ENCODE measurements around the gene NEK7. TPM values are rescaled to one million over a fixed set of nuclear protein-coding genes. Genes with fewer than 3 reads are reported as not detected.

The NEK7 gene
- total and polyA plus RNA-seq, 2 of the 8 experiments (the other 6 are each of a cell fraction or from before 2014, with no cell fraction given): 5.1 to 10.0 TPM

DNA sequence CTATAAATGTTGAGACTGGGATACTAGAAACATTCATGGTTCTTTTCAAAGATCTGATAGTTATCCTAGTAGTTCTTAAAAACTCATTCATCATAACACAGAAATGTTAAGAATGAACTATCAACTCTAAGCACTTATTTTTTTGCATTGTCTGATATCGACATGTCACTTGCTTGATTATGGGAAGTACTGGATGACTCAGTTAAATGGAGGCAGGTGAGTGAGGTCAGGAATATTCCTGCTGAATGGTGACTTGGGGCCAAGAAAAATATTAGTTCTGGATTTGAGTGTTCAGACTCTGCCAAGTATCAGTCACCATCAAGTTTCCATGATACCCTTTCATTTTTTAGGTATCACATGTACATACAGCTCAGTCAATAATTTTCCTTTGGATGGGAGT lies 63.6 kb downstream of the NEK7 start:
- Histone ChIP-seq H3K56ac (replicated peaks; ENCODE audit: insufficient read length, low read depth, low read length) (no peak overlapping the region), H4K8ac (ENCODE audit: extremely low read depth, insufficient read depth, low read length) (no peak overlapping the region), H3K79me1 (ENCODE audit: low read depth, low read length) (no peaks in the 10 kb centered on the region), H2BK120ac (replicated peaks; ENCODE audit: low read depth, low read length) (no peak overlapping the region), H3K18ac (ENCODE audit: extremely low read depth, low read length) (no peak overlapping the region), H3K14ac (ENCODE audit: insufficient read length) (no peak overlapping the region), H3K9me3 (ENCODE audit: insufficient read depth in 2 of 2, low read depth in 1 of 2, low read length in 1 of 2) (no peaks in the 10 kb centered on the region), H3K9ac (replicated peaks in 1 of 4; ENCODE audit: extremely low read depth in 1 of 4, low read depth in 3 of 4, low read length in 3 of 4) (no peak overlapping the region), H2BK12ac (ENCODE audit: low read depth, low read length) (no peak overlapping the region), H2AK5ac (ENCODE audit: low read depth, low read length) (no peak overlapping the region), H3K23ac (ENCODE audit: insufficient read length) (no peak overlapping the region), H3K27me3 (replicated peaks in 1 of 4; ENCODE audit: control insufficient read depth in 3 of 4, extremely low read depth in 1 of 4, insufficient read depth in 3 of 4, low read length in 3 of 4) (no peaks in the 10 kb centered on the region), H3K4me2 (ENCODE audit: insufficient read depth in 1 of 2, low read depth in 2 of 2, low read length in 2 of 2) (no peak overlapping the region), H2BK5ac (ENCODE audit: low read depth, low read length) (no peak overlapping the region), H3K27ac (ENCODE audit: low read depth, low read length) (no peak overlapping the region), H4K5ac (ENCODE audit: insufficient read length, low read depth, low read length) (no peak overlapping the region), H2AFZ (ENCODE audit: low read length) (no peak overlapping the region), H3K23me2 (ENCODE audit: low read depth, low read length) (no peaks in the 10 kb centered on the region), H3K36me3 (ENCODE audit: control insufficient read depth in 2 of 4, insufficient read depth in 4 of 4, low read length in 3 of 4) (no peaks in the 10 kb centered on the region), H3K4me1 (replicated peaks in 1 of 4; ENCODE audit: control insufficient read depth in 3 of 4, insufficient read depth in 4 of 4, low read length in 3 of 4) (no peaks in the 10 kb centered on the region), H2BK15ac (ENCODE audit: low read length) (no peak overlapping the region), H4K20me1 (replicated peaks in 1 of 2; ENCODE audit: control insufficient read depth in 1 of 2, insufficient read depth in 2 of 2, low read length in 2 of 2) (no peaks in the 10 kb centered on the region), H3K79me2 (ENCODE audit: control insufficient read depth in 1 of 2, insufficient read depth in 2 of 2, low read length in 2 of 2) (no peaks in the 10 kb centered on the region; a peak in 1 of 4 replicates), H3K4ac (replicated peaks; ENCODE audit: insufficient read length, low read depth, low read length) (no peak overlapping the region), H3K4me3 (ENCODE audit: extremely low read depth in 1 of 4, insufficient read depth in 2 of 4, low read depth in 3 of 4, low read length in 4 of 4) (no peak overlapping the region), H2BK20ac (ENCODE audit: low read length) (no peak overlapping the region), H4K91ac (replicated peaks; ENCODE audit: insufficient read length, low read length) (no peak overlapping the region)
- FAIRE-seq: no peak
- WGBS, 2 experiments (ENCODE audit: extremely low coverage in 1 of 2, insufficient coverage in 1 of 2, insufficient read length in 1 of 2, insufficient replicate concordance in 2 of 2, low coverage in 1 of 2, low lambda C conversion rate in 2 of 2, missing lambda C conversion rate in 1 of 2): 90% methylated on average over 1 of the region's 1 CpG; no CpG with 5 or more reads in 1 of the 2 experiments
- POLR2A ChIA-PET (ENCODE audit: partially characterized antibody): no interaction called here
- DNase-seq (ENCODE audit: low read depth in 1 of 2, low spot score in 2 of 2): no peak
- CTCF ChIA-PET (ENCODE audit: partially characterized antibody): interaction anchor here (1.1 kb wide), 1 partner anchor 12 kb away, joined by 3 read pairs; no protein-coding TSS in a partner anchor
- TF ChIP-seq TBP (IDR thresholded peaks at IDR 0.05; ENCODE audit: low read depth, low read length) (no peak), SAP30 (IDR thresholded peaks at IDR 0.05; ENCODE audit: insufficient read depth, insufficient replicate concordance, low read length) (no peak), POLR2A (IDR thresholded peaks at IDR 0.05; ENCODE audit: control extremely low read depth in 1 of 2, low read depth in 2 of 2, low read length in 2 of 2) (no peak), TAF1 (IDR thresholded peaks at IDR 0.05; ENCODE audit: low read depth, low read length) (no peak)

Measured in H1 (cell line).